ENCODE measurements around the gene PRSS57. TPM values are rescaled to one million over a fixed set of nuclear protein-coding genes. Genes with fewer than 3 reads are reported as not detected.

The PRSS57 gene
- total and polyA plus RNA-seq, 2 of the 4 experiments (the other 2 are of a cell fraction) = not detected

DNA sequence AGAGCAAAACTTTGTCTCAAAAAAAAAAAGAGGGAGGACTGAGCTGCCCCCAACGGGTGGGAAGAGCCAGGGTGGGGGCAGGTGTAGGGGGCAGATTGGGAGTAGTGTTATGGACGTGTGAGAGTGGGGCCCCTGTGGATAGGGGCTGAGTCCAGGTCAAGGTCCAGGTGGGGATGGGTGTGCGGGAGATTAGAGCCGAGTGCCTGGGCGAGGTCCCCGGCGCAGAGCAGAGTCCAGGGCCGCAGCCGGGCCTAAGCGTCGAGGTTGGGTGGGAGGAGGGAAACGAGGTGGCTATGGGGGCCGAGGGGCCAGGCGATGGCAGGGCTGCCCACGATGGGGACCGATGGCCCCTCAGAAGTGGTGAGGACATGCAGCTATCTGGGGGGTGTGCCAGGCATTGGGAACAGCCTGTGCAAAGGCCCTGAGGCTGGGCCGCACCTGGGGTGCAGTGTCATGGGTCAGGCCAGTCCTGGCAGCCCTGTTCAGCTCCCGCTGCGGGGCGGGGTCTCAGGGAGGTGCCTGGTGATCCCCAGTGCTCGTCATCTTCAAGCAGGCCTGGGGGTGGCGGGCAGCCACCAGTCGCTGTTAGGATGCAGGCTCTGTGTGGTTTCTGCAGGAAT is 43.4 kb upstream of the PRSS57 start:
- H3K23ac ChIP-seq (ENCODE audit: low read depth, low read length) = no peak overlapping the region
- no peak overlapping the region for H2AK5ac ChIP-seq (ENCODE audit: low read depth, low read length)
- H4K91ac ChIP-seq (ENCODE audit: insufficient read depth, low read depth, low read length) = no peak overlapping the region
- ChIA-PET POLR2A (ENCODE audit: unreplicated experiment) (no interaction called here), CTCF (no interaction called here)
- H3K4ac ChIP-seq (ENCODE audit: low read depth, low read length) = no peak overlapping the region
- H3K36me3 ChIP-seq (ENCODE audit: control insufficient read depth, insufficient read depth, low read length) = no peaks in the 10 kb centered on the region; the same call in 1 of the 2 replicates
- H2BK120ac ChIP-seq (ENCODE audit: low read depth, low read length) = no peak overlapping the region
- no peak overlapping the region for H4K8ac ChIP-seq (ENCODE audit: low read depth in 2 of 2, low read length in 2 of 2)
- no peak overlapping the region for H3K14ac ChIP-seq (replicated peaks; ENCODE audit: low read depth, low read length)
- TF ChIP-seq NFE2L2 (IDR thresholded peaks at IDR 0.05; ENCODE audit: low read depth, low read length) (no peak), CEBPB (IDR thresholded peaks at IDR 0.05; ENCODE audit: low read depth, low read length) (no peak), RCOR1 (IDR thresholded peaks at IDR 0.05; ENCODE audit: insufficient replicate concordance, low read length) (no peak), FOS (IDR thresholded peaks at IDR 0.05; ENCODE audit: low read depth, low read length) (no peak), MAZ (IDR thresholded peaks at IDR 0.05; ENCODE audit: borderline replicate concordance, low read depth, low read length) (no peak), BHLHE40 (IDR thresholded peaks at IDR 0.05; ENCODE audit: low read depth, low read length) (no peak), RAD21 (IDR thresholded peaks at IDR 0.05; ENCODE audit: low read length) (no peak), SMC3 (IDR thresholded peaks at IDR 0.05; ENCODE audit: low read depth, low read length) (no peak), MXI1 (IDR thresholded peaks at IDR 0.05; ENCODE audit: borderline replicate concordance, low read depth, low read length) (no peak), MAFK (IDR thresholded peaks at IDR 0.05; ENCODE audit: low read depth, low read length) (no peak), RFX5 (IDR thresholded peaks at IDR 0.05; ENCODE audit: low read depth, low read length) (no peak), CHD1 (IDR thresholded peaks at IDR 0.05; ENCODE audit: low read depth, low read length) (no peak), POLR2A (IDR thresholded peaks at IDR 0.05; ENCODE audit: low read depth, low read length) (no peak)
- TF ChIP-seq, protein P1, sequence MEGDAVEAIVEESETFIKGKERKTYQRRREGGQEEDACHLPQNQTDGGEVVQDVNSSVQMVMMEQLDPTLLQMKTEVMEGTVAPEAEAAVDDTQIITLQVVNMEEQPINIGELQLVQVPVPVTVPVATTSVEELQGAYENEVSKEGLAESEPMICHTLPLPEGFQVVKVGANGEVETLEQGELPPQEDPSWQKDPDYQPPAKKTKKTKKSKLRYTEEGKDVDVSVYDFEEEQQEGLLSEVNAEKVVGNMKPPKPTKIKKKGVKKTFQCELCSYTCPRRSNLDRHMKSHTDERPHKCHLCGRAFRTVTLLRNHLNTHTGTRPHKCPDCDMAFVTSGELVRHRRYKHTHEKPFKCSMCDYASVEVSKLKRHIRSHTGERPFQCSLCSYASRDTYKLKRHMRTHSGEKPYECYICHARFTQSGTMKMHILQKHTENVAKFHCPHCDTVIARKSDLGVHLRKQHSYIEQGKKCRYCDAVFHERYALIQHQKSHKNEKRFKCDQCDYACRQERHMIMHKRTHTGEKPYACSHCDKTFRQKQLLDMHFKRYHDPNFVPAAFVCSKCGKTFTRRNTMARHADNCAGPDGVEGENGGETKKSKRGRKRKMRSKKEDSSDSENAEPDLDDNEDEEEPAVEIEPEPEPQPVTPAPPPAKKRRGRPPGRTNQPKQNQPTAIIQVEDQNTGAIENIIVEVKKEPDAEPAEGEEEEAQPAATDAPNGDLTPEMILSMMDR (conservative IDR thresholded peaks at IDR 0.05; ENCODE audit: low read depth, low read length) = no peak
- TF ChIP-seq, protein P2, sequence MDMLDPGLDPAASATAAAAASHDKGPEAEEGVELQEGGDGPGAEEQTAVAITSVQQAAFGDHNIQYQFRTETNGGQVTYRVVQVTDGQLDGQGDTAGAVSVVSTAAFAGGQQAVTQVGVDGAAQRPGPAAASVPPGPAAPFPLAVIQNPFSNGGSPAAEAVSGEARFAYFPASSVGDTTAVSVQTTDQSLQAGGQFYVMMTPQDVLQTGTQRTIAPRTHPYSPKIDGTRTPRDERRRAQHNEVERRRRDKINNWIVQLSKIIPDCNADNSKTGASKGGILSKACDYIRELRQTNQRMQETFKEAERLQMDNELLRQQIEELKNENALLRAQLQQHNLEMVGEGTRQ (IDR thresholded peaks at IDR 0.05; ENCODE audit: low read depth, low read length) = no peak
- TF ChIP-seq, protein P3, sequence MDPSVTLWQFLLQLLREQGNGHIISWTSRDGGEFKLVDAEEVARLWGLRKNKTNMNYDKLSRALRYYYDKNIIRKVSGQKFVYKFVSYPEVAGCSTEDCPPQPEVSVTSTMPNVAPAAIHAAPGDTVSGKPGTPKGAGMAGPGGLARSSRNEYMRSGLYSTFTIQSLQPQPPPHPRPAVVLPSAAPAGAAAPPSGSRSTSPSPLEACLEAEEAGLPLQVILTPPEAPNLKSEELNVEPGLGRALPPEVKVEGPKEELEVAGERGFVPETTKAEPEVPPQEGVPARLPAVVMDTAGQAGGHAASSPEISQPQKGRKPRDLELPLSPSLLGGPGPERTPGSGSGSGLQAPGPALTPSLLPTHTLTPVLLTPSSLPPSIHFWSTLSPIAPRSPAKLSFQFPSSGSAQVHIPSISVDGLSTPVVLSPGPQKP (IDR thresholded peaks at IDR 0.05; ENCODE audit: borderline replicate concordance, low read depth, low read length) = no peak
- H2BK15ac ChIP-seq (ENCODE audit: low read depth, low read length) = no peak overlapping the region
- BruUV-seq (replicated peaks) = no TSS peak
- peaks cover 2% of the 10 kb centered on the region for H3K9me3 ChIP-seq (ENCODE audit: control insufficient read depth, insufficient read depth, low read length)
- H3K27me3 ChIP-seq (ENCODE audit: control insufficient read depth, insufficient read depth, low read length) = no peaks in the 10 kb centered on the region
- H3K9me1 ChIP-seq (ENCODE audit: insufficient read depth, low read length) = no peaks in the 10 kb centered on the region
- no peak overlapping the region for H2BK5ac ChIP-seq (ENCODE audit: low read depth, low read length, poor library complexity, severe bottlenecking)
- no peaks in the 10 kb centered on the region for H3K4me1 ChIP-seq (ENCODE audit: control insufficient read depth, insufficient read depth, low read length)
- no peaks in the 10 kb centered on the region for H3K79me1 ChIP-seq (ENCODE audit: low read depth in 1 of 2, low read length in 2 of 2)
- DNase-seq (no peak), ATAC-seq (ENCODE audit: low read depth) (no peak)
- dilution Hi-C loops (cut with HindIII; ENCODE audit: low sequenced_read_pairs, unreplicated experiment) = no loop called here
- intact Hi-C loops (cut with micrococcal nuclease) = no loop called here
- no peak overlapping the region for H4K5ac ChIP-seq (ENCODE audit: low read depth, low read length)
- no peak overlapping the region for H2AFZ ChIP-seq (replicated peaks; ENCODE audit: low read length, poor library complexity)
- no peak overlapping the region for H3K9ac ChIP-seq (ENCODE audit: low read depth, low read length)
- WGBS, 2 experiments (ENCODE audit: extremely low coverage in 2 of 2, insufficient read length in 1 of 2) = 87% methylated on average over 12 of the region's 23 CpGs; no CpG with 5 or more reads in 1 of the 2 experiments
- in situ Hi-C loops (cut with MboI; ENCODE audit: low sequenced_read_pairs) = no loop called here
- no peak overlapping the region for H2BK20ac ChIP-seq (ENCODE audit: low read depth, low read length)
- no peaks in the 10 kb centered on the region for H4K20me1 ChIP-seq (ENCODE audit: insufficient read depth, low read length)
- no peak overlapping the region for H3K27ac ChIP-seq (ENCODE audit: insufficient read depth, low read length)
- no peak overlapping the region for H3K4me3 ChIP-seq (ENCODE audit: insufficient read depth, low read depth, low read length)
- no peak overlapping the region for H2AK9ac ChIP-seq (replicated peaks; ENCODE audit: low read depth, low read length, poor library complexity)
- no peak overlapping the region for H3K4me2 ChIP-seq (ENCODE audit: low read depth, low read length)
- no peak overlapping the region for H3K18ac ChIP-seq (ENCODE audit: low read depth, low read length)
- no peak overlapping the region for H3K56ac ChIP-seq (ENCODE audit: extremely low read depth, insufficient read depth, low read length)

Measured in IMR-90 (cell line).